Activated CD8-positive, alpha-beta memory T cell treated with anti-CD3 and anti-CD28 coated beads, Interleukin-2, amount 50 U/mL, for 4 hours (primary cell): ENCODE measurements around the gene PTPRD.

Experiments
- DNase-seq: peaks from one replicate; pipeline ENCODE4 v3.0.0-alpha.2; 2020

PTPRD gene

DNA sequence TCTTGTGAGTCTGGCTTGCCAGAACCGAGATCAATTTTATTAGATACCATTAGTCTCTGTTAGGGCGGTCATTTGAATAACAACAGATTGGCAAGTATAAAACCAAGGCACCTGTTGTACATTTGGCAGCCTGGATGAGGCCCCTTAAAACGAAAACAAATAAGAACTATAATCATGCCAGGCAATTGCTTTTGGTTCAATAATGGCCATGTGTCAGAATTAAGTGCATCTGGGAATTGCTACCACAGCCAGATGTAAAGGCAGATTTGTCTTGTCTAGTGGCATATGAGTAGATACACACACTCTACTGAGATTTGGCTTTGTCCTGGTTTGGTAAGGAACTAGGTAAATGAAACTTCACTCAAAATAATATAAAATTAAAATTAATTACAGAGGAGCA is 1767.0 kb downstream of the PTPRD start:
- no peak for DNase-seq

DNA sequence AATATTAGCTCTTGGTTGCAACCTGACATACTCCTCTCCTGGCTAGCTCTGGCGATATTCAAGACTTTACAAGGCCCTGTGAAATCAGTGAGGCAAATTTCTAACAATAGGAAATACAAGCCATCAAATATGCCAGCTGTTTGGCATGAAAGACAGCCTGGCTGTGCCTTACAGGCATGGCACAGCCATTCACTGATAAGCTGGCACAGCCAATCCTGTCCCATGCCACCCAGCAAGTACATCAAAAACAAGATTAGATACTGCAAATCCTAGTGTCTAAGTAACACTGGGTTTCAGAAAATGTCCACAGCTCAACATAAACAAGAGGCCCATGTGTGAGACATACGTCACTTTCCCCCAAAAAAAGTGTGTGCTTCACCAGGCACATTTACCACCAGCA is 1767.4 kb downstream of the PTPRD start:
- DNase-seq: no peak

DNA sequence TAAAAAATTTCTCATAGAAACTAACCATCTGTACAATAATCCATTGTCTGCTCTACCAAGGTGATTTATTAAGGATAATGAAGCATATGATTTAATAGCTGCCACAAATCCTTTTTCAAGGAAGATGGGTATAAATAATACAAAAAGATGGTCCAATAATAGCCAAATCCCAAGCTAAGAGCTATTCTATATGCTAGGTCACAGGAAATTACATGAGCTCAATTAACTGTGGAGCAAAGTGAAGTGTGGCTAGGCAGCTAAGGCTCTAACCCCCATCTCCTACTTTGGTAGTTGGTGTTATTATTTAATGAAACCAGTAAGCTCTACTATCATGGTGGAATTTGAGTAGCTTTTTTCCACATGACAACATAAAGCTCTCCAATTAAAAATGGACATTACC is 1768.3 kb downstream of the PTPRD start:
- no peak for DNase-seq

DNA sequence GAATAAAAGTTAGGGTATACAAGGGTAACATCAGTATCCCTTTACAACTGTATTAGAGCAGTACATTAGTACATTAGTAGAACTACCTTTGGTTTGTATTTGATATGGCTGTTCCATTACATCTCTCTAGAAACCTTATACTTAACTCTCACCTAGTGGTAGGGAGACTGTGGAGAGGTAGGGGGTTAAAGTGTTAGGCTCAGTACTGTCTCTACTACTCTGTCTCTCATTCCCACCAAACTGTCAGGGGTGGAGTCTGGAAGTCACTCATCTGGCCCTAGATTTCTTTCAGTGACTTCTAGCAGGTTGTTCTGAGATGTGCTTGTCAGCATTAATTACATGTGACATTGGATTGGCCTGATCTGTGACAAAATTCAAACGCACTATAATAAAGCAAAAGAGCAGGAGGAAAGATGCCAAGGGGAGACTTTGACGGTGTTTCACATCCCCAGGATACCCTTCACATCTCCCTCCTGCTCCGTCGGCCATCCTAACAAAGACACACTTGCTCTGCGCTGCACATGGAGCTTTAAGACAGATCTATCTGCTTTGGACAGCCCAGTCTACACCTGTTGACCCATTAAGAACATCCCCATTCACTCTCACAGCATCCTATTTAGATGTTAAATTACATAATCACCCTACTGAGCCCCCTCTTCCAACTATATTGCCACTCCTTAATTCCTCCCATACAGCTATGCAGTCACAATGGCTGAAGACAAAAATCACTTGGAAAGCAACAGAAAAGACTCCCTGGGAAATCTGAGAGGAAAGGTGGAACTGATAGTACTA is 1770.2 kb downstream of the PTPRD start:
- DNase-seq: no peak

DNA sequence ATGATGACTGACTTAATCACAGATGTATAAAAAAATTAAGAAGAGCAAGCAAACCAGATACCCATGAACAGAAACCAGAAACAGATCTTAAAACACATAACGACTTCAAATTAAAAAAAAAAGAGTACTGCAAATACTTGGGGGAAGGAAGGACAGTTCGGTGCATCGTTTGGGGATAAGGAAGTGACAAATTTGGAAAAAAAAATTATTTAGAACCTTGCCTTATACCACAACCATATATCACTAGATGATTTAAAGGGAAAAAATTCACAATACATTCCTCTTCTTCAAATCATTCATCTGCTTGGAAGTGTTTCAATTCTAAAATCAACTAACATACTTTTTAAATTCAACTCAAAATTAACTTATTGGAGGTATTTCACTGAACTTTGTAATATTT is 1774.7 kb downstream of the PTPRD start:
- DNase-seq: no peak

DNA sequence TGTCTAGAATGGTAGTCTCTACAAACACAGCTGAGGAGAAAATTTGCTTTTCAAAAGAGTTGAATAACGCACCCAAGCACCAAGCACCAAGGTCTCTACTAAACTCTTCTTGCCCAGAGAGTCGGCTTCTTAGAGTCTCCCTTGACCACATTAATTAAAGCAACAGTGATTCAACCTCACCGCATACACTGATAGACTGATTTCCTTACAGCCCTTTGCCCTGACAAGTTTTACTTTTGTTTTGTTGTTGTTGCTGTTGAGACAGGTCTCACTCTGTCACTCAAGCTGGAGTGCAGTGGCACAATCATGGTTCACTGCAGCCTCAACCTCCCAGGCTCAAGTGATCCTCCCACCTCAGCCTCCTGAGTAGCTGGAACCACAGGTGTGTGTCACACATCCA is 1777.5 kb downstream of the PTPRD start:
- DNase-seq: no peak

DNA sequence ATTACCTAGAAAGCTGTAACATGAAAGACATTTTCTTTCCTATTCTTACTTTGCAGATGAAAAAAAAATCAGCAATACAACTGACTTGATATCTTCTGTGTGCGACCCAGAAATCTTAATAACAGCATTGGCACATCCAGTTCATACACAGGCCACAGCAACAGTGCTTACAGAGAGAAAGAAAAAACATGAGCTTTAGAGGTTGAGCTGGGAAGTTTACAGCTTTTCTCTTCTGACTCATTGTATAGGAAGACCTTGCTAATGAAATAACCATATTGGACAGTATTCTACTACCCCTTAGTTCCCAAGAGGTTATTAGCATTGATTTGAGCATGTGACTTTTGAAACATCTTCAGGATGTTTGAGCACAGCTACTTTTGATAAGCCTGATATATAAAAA is 1779.8 kb downstream of the PTPRD start:
- no peak for DNase-seq

DNA sequence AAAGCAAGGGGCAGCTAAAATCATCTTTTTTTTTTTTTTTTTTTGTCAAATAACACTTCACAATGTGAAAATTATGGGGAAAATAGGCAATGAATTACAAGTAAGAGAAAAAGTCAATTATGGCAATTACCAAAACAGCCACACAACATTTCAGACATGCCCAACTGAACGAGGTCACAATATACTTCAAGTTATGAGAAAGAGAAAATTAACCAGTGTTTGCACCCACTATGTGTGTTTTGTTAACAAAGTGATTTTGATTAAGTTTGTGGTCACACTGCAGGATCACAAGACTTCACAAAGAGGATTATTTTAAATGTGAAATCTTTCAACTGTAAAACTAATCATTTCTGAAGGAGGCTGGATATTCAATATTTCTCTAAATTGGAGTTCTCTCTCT is 1780.4 kb downstream of the PTPRD start:
- DNase-seq: no peak

DNA sequence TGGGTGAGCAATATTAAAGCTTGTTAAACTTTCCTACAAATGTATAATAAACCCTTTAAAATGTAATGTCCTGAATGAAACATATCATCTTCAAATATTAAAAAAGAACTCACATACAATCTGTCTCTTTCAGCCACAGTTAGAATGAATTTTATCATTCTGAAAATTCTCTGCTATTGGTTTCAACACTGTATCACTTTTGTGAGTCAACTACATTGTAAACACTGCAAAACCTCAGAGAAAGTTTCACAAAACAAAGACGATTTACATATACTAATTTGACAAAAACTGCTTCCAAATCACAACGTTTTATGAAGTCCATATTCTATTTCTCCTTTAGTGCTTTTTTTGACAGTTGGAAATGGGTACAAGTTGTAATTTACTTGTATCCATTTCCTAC is 1781.2 kb downstream of the PTPRD start:
- DNase-seq: no peak

DNA sequence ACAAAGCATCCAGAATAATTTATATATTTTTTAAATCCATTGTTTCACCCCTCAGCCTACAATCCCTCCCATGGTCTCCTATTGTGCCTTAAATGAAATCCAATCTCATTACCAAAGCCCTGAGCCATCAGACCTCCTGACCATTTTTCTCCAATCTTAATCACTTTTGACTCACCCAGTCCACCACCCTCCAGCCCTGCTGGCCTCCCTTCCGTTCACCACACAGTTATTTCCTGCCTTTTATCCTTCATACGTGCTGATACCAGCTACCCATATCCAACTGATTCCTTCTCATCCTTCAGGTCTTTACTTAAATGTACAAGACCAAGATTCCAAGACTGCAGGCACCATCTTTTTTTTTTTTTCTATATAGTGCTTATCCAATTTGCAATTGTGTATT is 1786.5 kb downstream of the PTPRD start:
- no peak for DNase-seq

DNA sequence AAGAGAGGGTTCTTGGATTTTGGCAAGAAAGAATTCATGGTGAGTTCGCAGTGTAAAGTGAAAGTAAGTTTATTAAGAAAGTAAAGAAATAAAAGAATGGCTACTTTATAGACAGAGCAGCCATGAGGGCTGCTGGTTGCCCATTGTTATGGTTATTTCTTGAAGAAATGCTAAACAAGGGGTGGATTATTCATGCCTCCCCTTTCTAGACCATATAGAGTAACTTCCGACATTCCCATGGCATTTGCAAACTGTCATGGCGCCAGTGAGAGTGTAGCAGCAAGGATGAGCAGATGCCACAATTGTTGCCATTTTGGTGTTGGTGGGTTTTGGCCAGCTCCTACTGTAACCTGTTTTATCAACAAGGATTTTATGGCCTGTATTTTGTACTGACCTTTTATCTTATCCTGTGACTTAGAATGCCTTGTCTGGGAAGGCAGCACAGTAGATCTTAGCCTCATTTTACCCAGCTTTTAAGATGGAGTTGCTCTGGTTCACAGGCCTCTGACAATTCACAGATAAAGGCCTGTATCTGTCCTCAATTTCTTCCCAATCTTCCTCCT is 1787.1 kb downstream of the PTPRD start:
- DNase-seq: no peak

DNA sequence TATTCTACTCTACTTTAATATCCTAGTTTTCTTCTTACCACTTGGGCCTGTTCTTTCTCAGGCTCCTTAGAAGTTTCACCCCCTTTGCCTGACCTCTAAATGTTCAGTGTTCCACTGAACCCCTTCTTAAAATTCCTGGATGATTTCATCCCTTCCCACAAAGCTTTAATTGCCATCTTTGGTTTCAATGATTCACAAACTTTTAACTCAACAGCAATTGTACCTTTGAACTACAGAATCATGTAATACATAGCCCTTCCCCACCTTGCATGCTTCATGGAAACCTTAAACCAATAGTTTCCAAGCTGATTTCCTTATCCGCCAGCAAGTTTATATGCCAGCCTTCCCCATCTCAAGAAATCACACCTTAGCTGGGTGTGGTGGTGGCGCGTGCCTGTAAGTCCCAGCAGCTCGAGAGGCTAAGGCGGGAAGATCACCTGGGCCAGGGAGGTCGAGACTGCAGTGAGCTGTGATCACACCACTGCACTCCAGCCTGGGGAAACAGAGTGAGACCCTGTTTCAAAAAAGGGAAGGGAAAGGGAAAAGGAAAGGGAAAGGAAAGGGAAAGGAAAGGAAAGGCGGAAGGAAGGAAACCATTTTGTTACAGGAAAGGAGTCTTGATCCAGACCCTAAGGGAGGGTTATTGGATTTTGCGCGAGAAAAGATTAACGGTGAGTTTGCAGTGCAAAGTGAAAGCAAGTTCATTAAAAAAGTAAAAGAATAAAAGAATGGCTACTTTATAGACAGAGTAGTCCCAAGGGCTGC is 1789.5 kb downstream of the PTPRD start:
- no peak for DNase-seq

DNA sequence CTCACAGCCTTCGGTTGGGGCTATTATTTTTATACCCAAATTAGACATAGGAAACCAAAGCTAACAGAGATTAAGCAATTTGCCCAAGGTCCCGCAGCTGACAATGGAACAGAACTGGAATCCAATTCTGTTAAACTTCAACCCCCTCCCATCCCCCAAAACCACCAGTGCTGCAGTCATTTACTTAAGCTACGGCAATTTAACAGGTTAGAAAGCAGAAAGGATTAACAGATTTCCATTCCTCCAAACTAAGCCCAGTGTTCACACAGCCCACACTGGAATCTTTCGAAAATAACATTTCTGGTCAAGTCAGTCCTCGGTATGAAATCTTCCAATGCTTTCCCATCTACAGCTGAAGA is 1790.2 kb downstream of the PTPRD start:
- DNase-seq: no peak

DNA sequence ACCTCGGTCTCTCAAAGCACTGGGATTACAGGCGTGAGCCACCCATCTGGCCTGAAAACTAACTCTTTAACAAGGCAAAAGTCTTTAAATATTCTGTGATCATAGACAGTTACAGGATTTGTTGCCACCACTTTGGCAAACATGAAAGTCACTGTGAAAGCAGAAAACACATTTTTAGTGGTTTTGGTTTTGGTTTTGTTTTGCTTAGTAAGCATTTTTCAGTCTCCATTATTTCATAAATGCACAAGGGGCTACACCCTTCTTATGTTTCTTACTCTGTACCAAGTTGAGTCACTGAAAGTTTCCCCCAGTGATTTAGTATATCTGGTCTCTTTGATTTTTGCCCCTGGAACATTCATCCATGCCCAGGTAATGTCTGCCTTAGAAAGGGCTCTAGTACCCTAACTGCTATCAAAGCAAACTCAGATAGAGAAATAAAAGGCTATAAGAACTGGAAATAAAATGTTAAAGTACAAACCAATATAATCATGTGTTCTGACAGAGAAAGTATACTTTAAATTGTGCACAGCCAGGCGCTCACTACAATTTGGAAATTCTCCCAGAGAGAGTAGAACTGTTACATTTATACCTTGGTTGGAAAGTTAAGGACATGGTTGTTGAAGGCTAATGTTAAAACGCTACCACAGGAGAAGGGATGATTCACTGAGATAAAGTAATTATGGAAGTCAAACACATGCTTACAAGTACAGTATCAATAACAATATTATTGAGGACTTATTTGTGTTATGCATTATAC is 1790.7 kb downstream of the PTPRD start:
- no peak for DNase-seq

DNA sequence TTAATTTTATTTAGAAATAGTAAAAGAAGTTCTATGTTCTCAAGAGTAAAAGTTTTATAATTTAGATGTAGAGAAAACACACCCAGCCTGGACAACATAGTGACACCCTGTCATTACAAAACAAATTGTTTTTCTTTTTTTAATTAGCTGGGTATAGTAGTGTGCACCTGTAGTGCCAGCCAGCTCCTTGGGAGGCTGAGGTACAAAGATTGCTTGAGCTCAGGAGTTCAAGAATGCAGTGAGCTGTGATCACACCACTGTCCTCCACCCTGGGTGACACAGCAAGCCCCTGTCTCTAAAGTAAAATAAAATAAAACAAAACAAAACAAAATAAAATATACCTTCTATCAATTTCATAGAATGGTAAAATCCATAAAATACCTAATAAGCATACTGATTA is 1795.5 kb downstream of the PTPRD start:
- DNase-seq: no peak

DNA sequence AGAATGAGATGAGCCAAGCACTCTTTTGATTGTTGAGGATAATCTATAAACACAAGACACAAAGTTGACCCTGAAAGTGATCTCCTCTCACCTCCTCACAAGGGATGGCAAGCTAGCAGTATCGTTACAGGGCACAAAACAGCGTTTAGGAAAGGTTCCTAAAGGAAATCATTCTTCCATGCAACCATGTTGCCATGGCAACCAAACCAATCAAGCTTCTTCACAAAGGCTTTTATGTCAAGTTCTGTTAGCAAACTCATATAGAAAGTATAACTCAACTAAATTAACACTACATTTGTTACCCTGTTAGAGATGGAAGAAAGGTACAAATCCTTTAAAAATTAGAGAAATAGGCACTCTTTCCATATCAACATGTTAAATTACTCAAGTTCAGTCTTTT is 1796.4 kb downstream of the PTPRD start:
- DNase-seq: no peak

DNA sequence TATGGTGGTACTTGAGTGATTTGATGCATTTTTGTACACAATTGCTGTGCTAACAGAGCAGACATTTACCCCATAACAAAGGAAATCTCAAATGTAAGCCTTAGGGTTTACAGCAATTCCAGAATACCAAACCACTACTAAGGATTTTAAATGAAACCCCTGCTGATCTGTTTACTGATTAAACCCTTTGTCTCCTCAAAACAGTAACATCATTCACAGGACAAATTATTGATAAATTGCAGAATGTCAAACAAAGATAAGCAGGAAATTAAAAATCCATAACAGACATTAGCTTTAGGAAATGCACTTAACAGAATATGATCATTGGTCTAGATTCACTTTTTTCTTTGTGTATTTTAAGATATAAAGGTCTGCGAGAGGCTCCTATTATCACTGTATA is 1796.9 kb downstream of the PTPRD start:
- no peak for DNase-seq

DNA sequence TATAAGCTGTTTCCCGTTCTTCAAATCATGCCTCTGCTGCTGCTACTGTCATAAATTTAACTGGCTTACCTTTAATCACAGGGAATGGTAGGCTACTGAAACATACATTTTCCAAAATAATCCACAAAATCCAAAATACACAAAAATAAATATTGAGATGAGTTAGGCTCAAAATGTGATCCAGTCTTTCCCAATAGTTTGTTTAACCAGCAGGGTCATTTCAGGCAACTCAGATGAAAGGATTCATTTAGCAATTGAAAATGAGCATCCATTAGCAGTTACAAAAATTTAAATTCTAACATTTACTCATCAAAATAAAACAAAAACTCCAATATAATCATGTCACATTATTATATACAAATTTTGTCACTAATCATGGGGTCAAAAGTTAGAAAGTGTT is 1797.6 kb downstream of the PTPRD start:
- no peak for DNase-seq

DNA sequence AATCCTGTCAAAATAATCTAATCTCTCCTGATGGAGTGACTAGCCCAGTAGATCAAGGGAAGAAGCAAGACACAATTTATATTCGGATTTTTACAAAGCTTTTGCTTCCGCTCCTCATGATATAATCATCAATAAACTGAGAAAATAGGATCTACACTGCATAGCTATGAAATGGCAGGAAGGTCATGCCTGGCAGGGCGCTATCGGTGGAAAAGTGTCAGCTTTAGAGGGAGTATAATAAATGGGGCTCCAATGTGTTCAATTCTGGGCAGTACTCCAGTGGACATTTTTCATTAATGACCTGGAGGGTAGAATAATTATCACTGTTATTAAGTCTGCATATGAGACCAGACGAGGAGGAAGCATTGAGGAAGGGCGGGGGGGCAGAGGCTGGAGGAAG is 1799.9 kb downstream of the PTPRD start:
- no peak for DNase-seq

DNA sequence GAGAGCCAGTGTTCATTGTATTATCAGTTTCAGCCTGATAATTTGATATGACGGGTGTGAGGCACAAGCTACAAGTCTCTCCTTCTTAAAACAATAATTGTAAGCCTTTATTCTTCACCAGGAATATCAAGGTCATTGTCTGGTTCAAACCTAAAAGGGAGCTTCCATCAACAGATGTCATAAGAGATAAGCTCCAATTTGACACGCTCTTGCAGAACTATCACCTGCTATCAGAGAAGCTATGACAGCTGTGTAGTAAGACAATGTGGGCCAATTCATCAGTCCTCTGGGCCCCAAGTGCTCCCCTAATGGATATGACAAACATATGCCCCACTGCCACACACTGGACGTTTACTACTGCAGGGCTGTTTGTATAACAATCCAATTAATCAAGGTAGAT is 1803.1 kb downstream of the PTPRD start:
- no peak for DNase-seq

DNA sequence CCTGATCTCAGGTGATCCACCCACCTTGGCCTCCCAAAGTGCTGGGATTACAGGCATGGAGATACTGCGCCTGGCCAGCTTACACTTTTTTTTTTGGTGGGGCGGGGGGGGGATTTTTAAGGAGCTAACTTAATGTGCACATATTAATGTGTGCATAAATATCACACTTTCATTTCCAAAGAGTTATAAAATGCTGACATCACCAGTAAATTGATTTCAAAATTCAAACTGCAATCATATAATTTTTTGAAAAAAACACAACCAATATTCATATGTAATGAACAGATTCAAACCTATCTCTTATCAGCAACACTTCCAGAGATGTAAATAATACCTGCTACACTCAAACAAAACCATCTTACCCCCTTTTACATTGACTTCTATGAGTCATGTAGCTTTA is 1806.7 kb downstream of the PTPRD start:
- no peak for DNase-seq

DNA sequence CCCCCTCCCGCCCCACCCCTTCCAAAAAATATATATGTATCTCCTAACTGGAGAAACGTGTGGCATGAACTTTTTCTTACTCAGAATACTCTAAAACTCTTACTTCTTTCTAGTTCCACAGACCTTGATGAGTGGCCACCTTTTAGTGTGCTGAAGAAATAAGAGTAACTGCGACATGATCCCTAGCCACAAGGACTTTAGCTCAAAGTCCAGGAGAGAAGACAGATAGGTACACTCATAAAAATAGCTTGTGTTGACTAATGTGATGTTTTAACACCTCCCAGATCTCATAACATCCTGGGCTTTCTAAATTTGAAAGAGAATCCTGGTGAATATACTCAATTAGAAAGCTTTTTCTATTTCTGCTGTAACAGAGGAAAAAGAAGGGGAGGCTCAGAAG is 1808.2 kb downstream of the PTPRD start:
- DNase-seq: no peak

DNA sequence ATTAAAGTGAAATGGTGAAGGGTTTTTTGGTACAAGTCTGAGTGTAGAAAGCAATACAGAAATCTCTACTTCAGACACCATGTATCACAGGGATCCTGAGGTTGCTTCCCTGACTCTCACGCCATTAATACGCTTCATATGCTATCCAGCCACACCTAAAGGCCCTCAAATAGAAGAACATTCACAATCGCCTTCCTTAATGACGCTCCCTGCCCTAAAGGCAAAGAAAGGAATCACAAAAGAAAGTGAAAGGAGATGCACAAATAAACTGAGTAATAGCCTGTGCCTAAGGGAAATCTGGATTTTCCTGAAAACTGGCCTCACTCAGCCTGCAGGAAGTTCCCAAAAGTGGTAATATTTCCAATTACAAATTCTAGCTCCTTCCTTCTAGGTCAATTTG is 1810.6 kb downstream of the PTPRD start:
- no peak for DNase-seq

DNA sequence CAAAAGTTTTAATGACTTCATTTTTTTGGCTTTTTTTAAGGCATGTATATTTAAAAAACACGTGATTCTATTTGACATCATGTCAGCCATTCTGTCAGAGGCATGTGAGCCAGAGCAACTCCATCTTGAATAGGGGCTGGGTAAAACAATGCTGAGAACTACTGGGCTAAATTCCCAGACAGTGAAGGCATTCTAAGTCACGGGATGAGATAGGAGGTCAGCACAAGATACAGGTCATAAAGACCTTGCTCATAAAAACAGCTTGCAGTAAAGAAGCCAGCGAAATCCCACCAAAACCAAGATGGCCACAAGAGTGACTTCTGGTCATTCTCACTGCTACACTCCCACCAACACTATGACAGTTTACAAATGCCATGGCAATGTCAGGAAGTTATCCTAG is 1812.6 kb downstream of the PTPRD start:
- DNase-seq: no peak
